Left lung (tissue), 10 donors: ENCODE results near the gene PPM1H. TPM values are rescaled to one million over a fixed set of nuclear protein-coding genes. Genes with fewer than 3 reads are reported as not detected.

ENCODE experiments used
- ATAC-seq: fragments of 200-7000 bp; cut with Tn5 transposase; one replicate; pipeline ENCODE4 v1.9.1; 2020; ENCODE audit warnings: moderate library complexity
- DNase-seq, 4 donors: peaks; one replicate each; pipeline ENCODE4 v3.0.0-alpha.2; 2013 to 2020
- H3K27ac ChIP-seq, 2 donors: fragments of 200-600 bp; sonication (generic) in 1 of 2; one replicate each; pipeline versions ENCODE4 v1.5.0 to v1.8.0; 2020 to 2021
- H3K27me3 ChIP-seq, 2 donors: fragments of 200-600 bp; sonication (generic) in 1 of 2; one replicate each; pipeline versions ENCODE4 v1.5.0 to v1.8.0; 2020 to 2021
- H3K36me3 ChIP-seq, 2 donors: fragments of 200-600 bp; sonication (generic) in 1 of 2; one replicate each; pipeline versions ENCODE4 v1.5.0 to v1.8.0; 2020 to 2021
- H3K4me1 ChIP-seq, 2 donors: fragments of 200-600 bp; one replicate each; pipeline ENCODE4 v1.8.0; 2021
- H3K4me3 ChIP-seq, 2 donors: fragments of 200-600 bp; sonication (generic) in 1 of 2; one replicate each; pipeline versions ENCODE4 v1.5.0 to v1.8.0; 2020 to 2021; ENCODE audit warnings: mild to moderate bottlenecking in 1 of 2
- H3K9me3 ChIP-seq, 2 donors: fragments of 200-600 bp; sonication (generic) in 1 of 2; one replicate each; pipeline versions ENCODE4 v1.5.0 to v1.8.0; 2020 to 2021
- intact Hi-C, 2 donors: fragments of 100-400 bp; cut with DNase I; formaldehyde crosslinking; loops; one replicate each; pipeline versions ENCODE4 v1.11.2 to v1.14.2; 2022
- polyA plus RNA-seq, 6 donors: library from polyadenylated mRNA; unstranded; fragments of 120-200 nt; gene quantifications; one replicate each; pipeline ENCODE4 v1.2.1, GENCODE V29; 2013; ENCODE audit not compliant: insufficient read length in 6 of 6
- total RNA-seq, 2 donors: library from RNA; stranded (reverse); fragmentation: NEBNext Ultra II Directional; extraction: Animal tissue kit (Norgen Biotek cat#: 25700); gene quantifications; one replicate each; pipeline ENCODE4 v1.2.1, GENCODE V29; 2021
- TF ChIP-seq, protein P1 (sequence below), 2 donors: fragments of 200-600 bp; sonication (generic) in 1 of 2; IDR thresholded peaks; one replicate each; pipeline versions ENCODE4 v1.5.0 to v1.8.0; 2021; ENCODE audit warnings: antibody characterized with exemption in 2 of 2
- donor health status: DM: no; HTN: yes; CAD: no.
- donor health status: DM: no; HTN: no; CAD: no.

Gene PPM1H
- total and polyA plus RNA-seq, 8 donors = 5.9 to 12.7 (median 10.6) TPM

DNA sequence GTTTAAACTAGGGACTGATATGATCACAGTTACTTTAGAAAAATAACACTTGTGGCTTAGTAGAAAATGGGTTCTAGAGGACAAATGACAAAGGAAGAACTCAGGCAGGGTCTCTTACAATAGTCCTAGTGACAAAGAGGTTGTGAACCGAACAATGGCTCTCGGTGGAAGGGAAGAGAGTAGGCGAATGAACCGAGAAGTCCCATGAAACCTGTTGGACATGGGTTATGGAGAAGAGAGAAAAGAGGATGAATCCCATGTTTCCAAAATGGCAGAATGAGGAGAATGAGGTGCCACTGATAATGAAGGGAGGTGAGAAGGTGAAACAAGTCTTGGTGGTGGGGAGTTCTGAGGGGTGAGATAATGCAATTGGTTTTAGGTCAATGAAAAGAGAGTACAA lies 94.1 kb downstream of the PPM1H start:
- TF ChIP-seq, protein P1, sequence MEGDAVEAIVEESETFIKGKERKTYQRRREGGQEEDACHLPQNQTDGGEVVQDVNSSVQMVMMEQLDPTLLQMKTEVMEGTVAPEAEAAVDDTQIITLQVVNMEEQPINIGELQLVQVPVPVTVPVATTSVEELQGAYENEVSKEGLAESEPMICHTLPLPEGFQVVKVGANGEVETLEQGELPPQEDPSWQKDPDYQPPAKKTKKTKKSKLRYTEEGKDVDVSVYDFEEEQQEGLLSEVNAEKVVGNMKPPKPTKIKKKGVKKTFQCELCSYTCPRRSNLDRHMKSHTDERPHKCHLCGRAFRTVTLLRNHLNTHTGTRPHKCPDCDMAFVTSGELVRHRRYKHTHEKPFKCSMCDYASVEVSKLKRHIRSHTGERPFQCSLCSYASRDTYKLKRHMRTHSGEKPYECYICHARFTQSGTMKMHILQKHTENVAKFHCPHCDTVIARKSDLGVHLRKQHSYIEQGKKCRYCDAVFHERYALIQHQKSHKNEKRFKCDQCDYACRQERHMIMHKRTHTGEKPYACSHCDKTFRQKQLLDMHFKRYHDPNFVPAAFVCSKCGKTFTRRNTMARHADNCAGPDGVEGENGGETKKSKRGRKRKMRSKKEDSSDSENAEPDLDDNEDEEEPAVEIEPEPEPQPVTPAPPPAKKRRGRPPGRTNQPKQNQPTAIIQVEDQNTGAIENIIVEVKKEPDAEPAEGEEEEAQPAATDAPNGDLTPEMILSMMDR (IDR thresholded peaks at IDR 0.05) = no peak
- Histone ChIP-seq H3K4me3 (no peak overlapping the region), H3K27ac (no peak overlapping the region), H3K27me3 (no peaks in the 10 kb centered on the region), H3K36me3 (no peaks in the 10 kb centered on the region), H3K4me1 (peaks cover 0 to 3% of the 10 kb centered on the region in 2 donors), H3K9me3 (no peaks in the 10 kb centered on the region)
- DNase-seq = no peak
- intact Hi-C loops = no loop called here
- ATAC-seq = no peak

GRCh38 chr12:62839869-62840660 lies 94.9 kb downstream of the PPM1H start:
- H3K27ac ChIP-seq = no peak overlapping the region
- no peaks in the 10 kb centered on the region for H3K36me3 ChIP-seq
- no peaks in the 10 kb centered on the region for H3K9me3 ChIP-seq
- TF ChIP-seq, protein P1 (IDR thresholded peaks at IDR 0.05) = no peak
- intact Hi-C loops = no loop called here
- no peak overlapping the region for H3K4me3 ChIP-seq
- H3K27me3 ChIP-seq = no peaks in the 10 kb centered on the region
- H3K4me1 ChIP-seq = peaks cover 0 to 3% of the 10 kb centered on the region in 2 donors
- no peak for ATAC-seq
- no peak for DNase-seq

GRCh38 chr12:62834971-62835547 lies 99.9 kb downstream of the PPM1H start:
- Histone ChIP-seq H3K4me1 (no peaks in the 10 kb centered on the region), H3K4me3 (no peak overlapping the region), H3K36me3 (no peaks in the 10 kb centered on the region), H3K27ac (no peak overlapping the region), H3K9me3 (no peaks in the 10 kb centered on the region), H3K27me3 (no peaks in the 10 kb centered on the region)
- no peak for DNase-seq
- no peak for ATAC-seq
- intact Hi-C loops = no loop called here
- TF ChIP-seq, protein P1 (IDR thresholded peaks at IDR 0.05) = no peak

- intact Hi-C loops = no loop called here
- DNase-seq = no peak
- no peaks in the 10 kb centered on the region for H3K9me3 ChIP-seq
- TF ChIP-seq, protein P1 (IDR thresholded peaks at IDR 0.05) = no peak
- no peak for ATAC-seq
- H3K4me1 ChIP-seq = no peaks in the 10 kb centered on the region
- no peak overlapping the region for H3K27ac ChIP-seq
- H3K36me3 ChIP-seq = no peaks in the 10 kb centered on the region
- no peak overlapping the region for H3K4me3 ChIP-seq
- no peaks in the 10 kb centered on the region for H3K27me3 ChIP-seq
These were observed 100.5 kb downstream of the PPM1H start for GRCh38 chr12:62834406-62834805.

- H3K36me3 ChIP-seq = no peaks in the 10 kb centered on the region
- ATAC-seq (no peak), DNase-seq (no peak)
- H3K27ac ChIP-seq = no peak overlapping the region
- H3K4me3 ChIP-seq = no peak overlapping the region
- H3K4me1 ChIP-seq = no peaks in the 10 kb centered on the region
- TF ChIP-seq, protein P1 (IDR thresholded peaks at IDR 0.05) = no peak
- intact Hi-C loops = no loop called here
- H3K27me3 ChIP-seq = no peaks in the 10 kb centered on the region
- H3K9me3 ChIP-seq = no peaks in the 10 kb centered on the region
These were observed 101.3 kb downstream of the PPM1H start for GRCh38 chr12:62833634-62834033.
